Progenitor cell of endocrine pancreas (in vitro differentiated cells): Measurements from ENCODE around the gene KCNAB2. TPM values are rescaled to one million over a fixed set of nuclear protein-coding genes. Genes with fewer than 3 reads are reported as not detected.

ENCODE experiments used
- DNase-seq: peaks from one replicate; pipeline ENCODE4 v3.0.0; 2021; ENCODE audit warnings: low spot score; ENCODE audit not compliant: unreplicated experiment
- H3K27ac Mint-ChIP-seq: 2 replicates; pipeline ENCODE4 v1.8.0; 2021; ENCODE audit warnings: mild to moderate bottlenecking, moderate library complexity, mixed read lengths
- H3K27me3 Mint-ChIP-seq: 2 replicates; pipeline ENCODE4 v1.8.0; 2021; ENCODE audit warnings: mixed read lengths
- H3K36me3 Mint-ChIP-seq: 2 replicates; pipeline ENCODE4 v1.8.0; 2022; ENCODE audit warnings: mixed read lengths; ENCODE audit not compliant: insufficient read depth
- H3K4me1 Mint-ChIP-seq: 2 replicates; pipeline ENCODE4 v1.8.0; 2021; ENCODE audit warnings: low read depth, mixed read lengths
- H3K4me3 Mint-ChIP-seq: 2 replicates; pipeline ENCODE4 v1.8.0; 2021; ENCODE audit warnings: low read depth, mild to moderate bottlenecking, moderate library complexity, mixed read lengths
- H3K9me3 Mint-ChIP-seq: 2 replicates; pipeline ENCODE4 v1.8.0; 2021; ENCODE audit warnings: low read depth, mixed read lengths
- total RNA-seq: library from RNA; stranded (reverse); gene quantifications from 2 replicates; pipeline ENCODE4 v1.2.1, GENCODE V29; 2021
- TF ChIP-seq, protein P1 (sequence below): fragments of 200-600 bp; sonication (generic); IDR thresholded peaks from one replicate; pipeline ENCODE4 v1.5.0; 2021; ENCODE audit warnings: antibody characterized with exemption, mild to moderate bottlenecking; ENCODE audit not compliant: unreplicated experiment

Gene KCNAB2
- total RNA-seq, 1 donor from 2014 or later: 6.9 TPM

GRCh38 chr1:6053206-6053546, 7.5 kb downstream of the KCNAB2 start:
- H3K27ac Mint-ChIP-seq: no peak overlapping the region
- no peak overlapping the region for H3K4me3 Mint-ChIP-seq
- TF ChIP-seq, protein P1, sequence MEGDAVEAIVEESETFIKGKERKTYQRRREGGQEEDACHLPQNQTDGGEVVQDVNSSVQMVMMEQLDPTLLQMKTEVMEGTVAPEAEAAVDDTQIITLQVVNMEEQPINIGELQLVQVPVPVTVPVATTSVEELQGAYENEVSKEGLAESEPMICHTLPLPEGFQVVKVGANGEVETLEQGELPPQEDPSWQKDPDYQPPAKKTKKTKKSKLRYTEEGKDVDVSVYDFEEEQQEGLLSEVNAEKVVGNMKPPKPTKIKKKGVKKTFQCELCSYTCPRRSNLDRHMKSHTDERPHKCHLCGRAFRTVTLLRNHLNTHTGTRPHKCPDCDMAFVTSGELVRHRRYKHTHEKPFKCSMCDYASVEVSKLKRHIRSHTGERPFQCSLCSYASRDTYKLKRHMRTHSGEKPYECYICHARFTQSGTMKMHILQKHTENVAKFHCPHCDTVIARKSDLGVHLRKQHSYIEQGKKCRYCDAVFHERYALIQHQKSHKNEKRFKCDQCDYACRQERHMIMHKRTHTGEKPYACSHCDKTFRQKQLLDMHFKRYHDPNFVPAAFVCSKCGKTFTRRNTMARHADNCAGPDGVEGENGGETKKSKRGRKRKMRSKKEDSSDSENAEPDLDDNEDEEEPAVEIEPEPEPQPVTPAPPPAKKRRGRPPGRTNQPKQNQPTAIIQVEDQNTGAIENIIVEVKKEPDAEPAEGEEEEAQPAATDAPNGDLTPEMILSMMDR: no peak
- H3K9me3 Mint-ChIP-seq: no peaks in the 10 kb centered on the region
- H3K27me3 Mint-ChIP-seq: peaks cover 23% of the 10 kb centered on the region
- no peaks in the 10 kb centered on the region for H3K36me3 Mint-ChIP-seq
- H3K4me1 Mint-ChIP-seq: peaks cover 6% of the 10 kb centered on the region
- DNase-seq: no peak

- Mint-ChIP-seq H3K27me3 (peaks cover 23% of the 10 kb centered on the region), H3K4me3 (no peak overlapping the region), H3K4me1 (peaks cover 6% of the 10 kb centered on the region), H3K27ac (no peak overlapping the region), H3K9me3 (no peaks in the 10 kb centered on the region), H3K36me3 (no peaks in the 10 kb centered on the region)
- no peak for DNase-seq
- TF ChIP-seq, protein P1: no peak
Measured at GRCh38 chr1:6054596-6054995, 8.9 kb downstream of the KCNAB2 start.

DNA sequence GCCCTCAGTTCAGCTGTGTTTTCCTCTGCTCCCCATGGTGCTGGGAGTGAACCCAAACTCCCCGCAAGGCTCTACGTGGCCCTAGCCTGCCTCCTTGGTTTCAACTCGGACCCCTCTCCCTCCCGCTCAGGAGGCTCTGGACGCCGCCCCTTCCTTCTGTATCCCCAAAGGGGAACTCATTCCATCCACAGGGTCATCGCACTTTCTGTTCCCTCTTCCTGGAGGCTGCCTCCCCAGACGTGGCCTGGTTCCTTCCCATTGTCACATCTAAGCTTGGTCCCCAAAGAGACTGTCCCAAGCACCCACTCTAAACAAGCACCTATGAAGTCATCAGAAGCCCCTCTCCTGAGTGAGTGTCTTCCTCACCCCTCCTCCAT, 10.9 kb downstream of the KCNAB2 start:
- H3K4me1 Mint-ChIP-seq: peaks cover 6% of the 10 kb centered on the region
- TF ChIP-seq, protein P1: no peak
- no peak for DNase-seq
- no peak overlapping the region for H3K27ac Mint-ChIP-seq
- H3K9me3 Mint-ChIP-seq: no peaks in the 10 kb centered on the region
- no peaks in the 10 kb centered on the region for H3K36me3 Mint-ChIP-seq
- H3K27me3 Mint-ChIP-seq: peaks cover 19% of the 10 kb centered on the region
- H3K4me3 Mint-ChIP-seq: no peak overlapping the region

GRCh38 chr1:6057170-6057845, 11.6 kb downstream of the KCNAB2 start:
- Mint-ChIP-seq H3K36me3 (no peaks in the 10 kb centered on the region), H3K27me3 (peaks cover 19% of the 10 kb centered on the region), H3K4me3 (no peak overlapping the region), H3K4me1 (peaks cover 6% of the 10 kb centered on the region), H3K27ac (no peak overlapping the region), H3K9me3 (no peaks in the 10 kb centered on the region)
- TF ChIP-seq, protein P1: no peak
- DNase-seq: no peak

DNA sequence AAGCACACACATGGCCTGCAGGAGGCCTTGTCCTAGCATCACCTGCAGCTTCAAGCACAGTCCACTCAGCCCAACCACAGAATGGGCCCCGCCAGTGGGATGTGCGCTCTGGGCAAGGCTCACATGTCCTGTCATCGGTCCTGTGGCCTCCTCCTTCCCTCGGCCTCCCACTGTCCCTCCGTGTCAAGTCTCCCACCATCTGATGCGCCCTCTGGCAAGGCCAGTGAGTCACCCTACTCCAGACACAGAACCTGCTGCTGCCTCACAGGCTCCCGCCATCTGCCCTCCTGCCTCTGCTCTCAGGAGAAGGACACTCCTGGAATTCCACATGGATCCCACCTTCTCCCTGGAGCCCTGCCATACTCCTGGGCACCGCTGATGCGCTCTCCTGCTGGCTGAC, 14.2 kb downstream of the KCNAB2 start:
- Mint-ChIP-seq H3K27me3 (peaks cover 12% of the 10 kb centered on the region), H3K27ac (no peak overlapping the region), H3K4me3 (no peak overlapping the region), H3K36me3 (no peaks in the 10 kb centered on the region), H3K9me3 (no peaks in the 10 kb centered on the region), H3K4me1 (no peaks in the 10 kb centered on the region)
- DNase-seq: no peak
- TF ChIP-seq, protein P1: no peak
